HG02678 (cell line): Measurements from ENCODE around the gene ADGRA1.

ENCODE experiments used
- ATAC-seq: cut with Tn5 transposase; IDR thresholded peaks from one replicate; pipeline ENCODE4 v1.9.1; 2021; ENCODE audit warnings: mild to moderate bottlenecking, moderate library complexity; ENCODE audit not compliant: unreplicated experiment

ADGRA1 gene

DNA sequence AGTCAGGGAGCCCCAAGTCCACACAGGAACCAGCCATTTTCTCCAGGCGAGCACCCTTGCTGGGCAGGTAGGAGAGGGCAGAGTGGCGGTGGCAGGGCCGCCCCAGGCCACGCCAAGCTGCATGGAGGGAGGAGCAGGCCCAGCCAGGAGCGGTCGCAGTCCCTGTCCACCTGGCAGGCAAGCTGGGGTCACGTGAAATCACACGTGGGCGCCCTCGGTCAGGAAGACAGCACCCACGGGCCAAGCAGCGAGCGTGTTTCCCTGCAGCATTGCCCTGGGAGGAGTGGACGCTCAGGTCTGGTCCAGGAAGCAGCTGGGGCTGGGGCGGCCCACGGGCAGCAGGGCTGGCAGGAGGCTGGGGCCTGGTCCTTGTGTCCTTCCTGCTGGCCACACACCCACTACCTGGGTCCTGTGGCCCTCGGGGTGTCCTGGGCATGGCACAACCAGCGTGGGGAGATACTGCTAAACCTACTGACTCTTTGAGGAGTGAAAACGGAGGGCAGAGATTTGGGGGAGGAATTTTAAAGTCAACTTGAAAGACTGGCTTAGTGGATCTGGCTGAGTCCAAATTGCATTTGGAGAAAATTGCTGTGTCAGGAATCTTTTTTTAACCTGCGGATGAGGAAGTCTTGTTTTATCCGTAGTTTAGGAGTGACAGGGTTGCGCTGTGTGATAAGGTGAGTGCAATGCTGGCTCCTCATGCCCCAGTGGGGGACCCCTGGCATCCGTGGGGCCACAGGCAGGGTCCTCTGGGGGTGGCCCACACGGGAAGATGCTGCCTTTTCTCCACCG, 12.2 kb upstream of the ADGRA1 start:
- no peak for ATAC-seq

DNA sequence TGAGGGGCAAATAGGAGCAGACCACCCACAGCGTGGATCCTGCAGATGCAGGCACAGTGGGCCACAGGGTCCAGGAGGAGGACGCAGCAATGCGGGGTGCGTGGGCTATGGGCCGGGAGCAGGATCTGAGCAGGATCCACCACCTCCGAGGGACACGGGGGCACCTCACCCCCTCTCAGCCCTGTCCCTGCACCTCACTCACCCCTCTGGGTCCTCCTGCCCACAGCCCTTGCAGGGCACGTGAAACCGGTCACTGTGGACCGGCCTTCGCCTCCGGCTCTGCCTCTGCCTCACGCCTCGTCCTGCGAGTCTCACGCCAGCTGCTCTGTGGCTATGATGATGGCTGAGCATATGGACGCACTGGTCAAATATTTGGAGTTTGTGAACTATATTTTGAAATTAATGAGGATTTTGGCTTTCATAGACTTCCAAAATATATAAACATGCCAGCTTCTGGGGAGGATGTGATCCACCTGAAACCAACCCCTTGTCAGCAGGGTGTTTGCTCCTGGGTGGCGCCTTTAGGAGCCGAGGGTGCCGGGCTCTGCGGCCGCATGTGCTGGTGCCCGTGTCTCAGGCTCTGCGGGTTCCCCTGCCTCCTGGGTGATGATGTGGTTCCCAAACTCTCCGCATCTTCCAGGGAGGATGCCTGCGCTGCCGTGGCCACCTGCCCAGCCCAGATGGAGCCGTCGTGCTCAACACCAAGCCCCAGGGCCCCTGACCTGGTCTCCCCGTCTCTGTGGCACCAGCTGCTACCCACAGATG, 11.3 kb upstream of the ADGRA1 start:
- ATAC-seq: no peak

DNA sequence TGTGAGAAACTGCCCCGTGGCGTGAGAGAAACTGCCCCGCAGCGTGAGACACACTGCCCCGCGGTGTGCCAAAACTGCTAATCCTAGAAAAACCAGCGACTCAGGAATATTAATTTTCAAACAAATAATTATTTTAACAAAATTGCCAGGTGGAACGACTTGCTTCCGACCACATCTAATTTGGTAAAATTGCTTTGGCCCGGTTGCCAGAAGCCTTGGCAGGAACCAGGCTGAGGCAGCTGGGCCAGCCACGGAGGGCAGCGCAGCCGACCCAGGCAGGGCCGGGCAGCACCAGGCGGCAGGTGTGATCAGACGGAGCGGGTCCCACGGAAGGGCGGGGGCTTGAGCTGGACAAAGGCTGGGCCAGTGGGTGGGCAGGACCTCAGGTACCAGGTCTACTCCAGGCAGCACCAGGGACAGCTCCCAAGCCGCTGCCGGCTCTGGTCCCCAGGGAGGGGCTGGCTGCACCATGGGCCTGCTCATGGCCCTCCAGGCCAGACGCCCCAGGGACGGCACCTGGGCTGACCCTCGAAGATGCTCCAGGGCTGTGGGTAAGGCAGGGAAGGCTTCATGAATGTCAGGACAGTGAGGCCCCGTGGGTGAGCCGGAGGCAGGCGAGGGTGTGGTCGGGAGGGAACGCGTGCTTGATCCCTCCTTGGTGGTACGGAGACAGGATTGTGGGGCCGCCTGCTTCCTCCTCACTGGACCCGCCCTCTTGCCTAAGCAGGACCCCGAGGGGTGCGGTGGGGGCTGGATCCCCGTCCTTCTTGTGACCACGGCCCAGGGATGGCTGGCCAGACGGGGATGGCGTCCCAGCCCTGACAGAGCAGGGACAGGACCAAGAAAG, 7.7 kb upstream of the ADGRA1 start:
- ATAC-seq: no peak

DNA sequence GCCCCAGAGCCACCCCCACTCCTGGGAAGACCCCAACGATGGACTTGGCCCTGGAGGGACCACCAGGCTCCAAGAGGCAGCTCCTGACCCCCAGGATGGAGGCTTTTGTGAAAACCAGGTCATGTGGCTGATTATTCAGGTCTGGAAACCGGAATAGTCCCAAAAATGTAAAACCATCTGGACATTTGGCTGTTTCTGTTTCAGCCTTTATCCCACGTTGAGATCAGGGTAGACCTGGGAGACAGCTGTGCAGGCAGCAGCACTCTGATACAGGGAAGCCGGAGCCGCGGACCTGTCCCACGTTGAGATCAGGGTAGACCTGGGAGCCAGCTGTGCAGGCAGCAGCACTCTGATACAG, 7.1 kb upstream of the ADGRA1 start:
- no peak for ATAC-seq

DNA sequence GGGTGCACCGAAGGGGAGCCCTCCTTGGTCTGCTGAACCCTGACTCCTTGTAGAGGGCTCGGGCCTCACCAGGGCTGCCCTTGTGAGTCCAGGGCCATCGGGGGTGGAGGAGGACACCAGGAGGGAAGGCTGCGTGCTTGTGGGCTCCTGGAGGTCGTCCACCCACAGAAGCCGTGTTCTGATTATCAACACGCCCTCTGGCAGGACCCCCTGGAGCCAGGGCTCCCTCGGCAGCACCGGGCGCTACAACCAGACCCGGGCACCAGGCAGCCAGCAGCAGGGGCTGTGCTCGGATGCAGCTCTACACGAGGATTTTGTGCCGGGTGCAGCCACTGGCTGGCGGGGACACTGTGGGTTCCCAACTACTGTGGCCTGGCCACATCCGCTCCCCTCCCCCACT, 6.1 kb upstream of the ADGRA1 start:
- no peak for ATAC-seq

DNA sequence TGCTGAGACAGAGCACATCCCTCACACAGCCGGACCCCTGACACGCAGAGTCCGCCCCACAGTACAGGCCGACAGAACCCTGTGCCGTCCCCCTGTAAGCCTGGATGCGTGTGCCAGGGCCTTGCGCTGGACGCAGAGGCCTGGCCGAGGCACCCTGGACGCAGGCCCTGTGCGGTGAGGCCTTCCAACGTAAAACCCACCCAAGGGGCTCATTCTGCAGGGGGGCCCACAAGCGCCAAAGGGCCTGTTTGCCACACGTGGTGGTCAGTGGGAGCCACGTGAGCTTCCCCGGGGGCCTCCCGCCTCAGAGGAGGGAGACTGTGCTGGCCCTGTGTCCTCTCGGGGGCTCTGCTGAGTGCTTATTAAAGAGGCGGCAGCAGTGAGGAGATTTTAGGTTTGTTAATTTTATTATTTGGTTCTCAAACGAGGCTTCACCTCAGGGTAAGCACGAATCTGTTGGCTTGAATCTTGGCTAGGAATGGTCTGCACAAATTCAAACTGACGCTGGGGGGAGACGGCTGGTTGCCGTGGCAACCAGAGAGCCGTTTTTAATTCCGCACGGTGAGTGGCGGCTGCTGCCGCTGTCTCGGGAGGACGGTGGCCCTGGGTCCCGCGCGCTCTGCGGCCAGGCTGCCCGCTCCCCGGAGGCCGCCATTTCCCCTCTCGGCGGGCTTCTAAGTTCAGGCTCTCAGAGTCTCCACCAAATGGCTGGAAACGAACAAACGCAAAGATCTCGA, 4.9 kb upstream of the ADGRA1 start:
- no peak for ATAC-seq

DNA sequence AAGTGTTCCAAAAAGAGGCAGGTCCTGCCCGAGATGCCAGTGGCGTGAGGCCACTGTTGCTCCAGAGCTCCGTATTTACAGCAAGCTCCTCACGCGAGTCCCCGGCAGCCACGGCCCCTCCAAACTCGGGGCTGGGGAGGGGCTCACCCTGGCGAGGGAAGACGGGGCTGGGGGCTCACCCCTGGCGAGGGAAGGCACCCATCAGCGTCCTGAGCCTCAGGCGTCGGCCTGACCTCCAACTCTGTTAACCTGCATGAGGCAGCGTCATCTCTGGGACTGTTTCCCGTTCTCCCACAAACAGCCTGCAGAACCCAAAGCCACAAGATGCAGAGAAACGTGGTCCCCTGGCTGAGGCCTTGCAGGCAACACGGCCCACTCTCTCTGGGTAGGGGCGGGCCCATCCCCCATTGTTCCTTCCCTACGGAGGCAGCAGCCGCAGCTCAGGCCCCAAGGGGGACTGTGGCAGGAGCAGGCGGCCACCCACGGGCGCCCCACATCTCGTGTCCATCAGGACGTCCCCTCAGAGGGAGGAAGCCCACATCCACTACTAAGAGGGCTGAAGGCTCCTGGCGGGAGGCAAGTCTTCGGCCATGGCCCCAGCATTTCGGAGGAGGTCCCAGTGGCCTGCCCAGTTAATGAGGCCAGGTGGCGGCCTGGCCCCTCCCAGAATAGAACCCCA, 4.2 kb upstream of the ADGRA1 start:
- no peak for ATAC-seq

DNA sequence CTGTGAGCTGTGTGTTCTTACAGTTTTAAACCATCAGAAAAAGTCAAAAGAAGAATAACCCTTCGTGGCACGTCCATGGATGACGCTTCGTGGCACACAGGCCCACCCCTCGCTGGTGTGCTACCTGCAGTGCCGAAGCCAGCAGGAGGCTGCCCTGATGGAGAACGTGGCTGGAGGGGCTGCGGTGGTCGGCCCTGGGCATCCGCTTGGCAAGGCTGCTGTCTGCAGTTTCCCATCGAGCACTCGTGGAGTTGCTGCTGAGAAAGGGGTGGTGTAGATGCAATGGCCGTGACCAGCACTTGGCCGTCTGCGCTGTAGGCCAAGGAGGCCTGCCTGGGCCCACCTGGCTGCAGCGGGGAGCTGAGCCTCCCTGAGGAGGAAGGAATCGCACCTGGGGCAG, 3.2 kb upstream of the ADGRA1 start:
- no peak for ATAC-seq

DNA sequence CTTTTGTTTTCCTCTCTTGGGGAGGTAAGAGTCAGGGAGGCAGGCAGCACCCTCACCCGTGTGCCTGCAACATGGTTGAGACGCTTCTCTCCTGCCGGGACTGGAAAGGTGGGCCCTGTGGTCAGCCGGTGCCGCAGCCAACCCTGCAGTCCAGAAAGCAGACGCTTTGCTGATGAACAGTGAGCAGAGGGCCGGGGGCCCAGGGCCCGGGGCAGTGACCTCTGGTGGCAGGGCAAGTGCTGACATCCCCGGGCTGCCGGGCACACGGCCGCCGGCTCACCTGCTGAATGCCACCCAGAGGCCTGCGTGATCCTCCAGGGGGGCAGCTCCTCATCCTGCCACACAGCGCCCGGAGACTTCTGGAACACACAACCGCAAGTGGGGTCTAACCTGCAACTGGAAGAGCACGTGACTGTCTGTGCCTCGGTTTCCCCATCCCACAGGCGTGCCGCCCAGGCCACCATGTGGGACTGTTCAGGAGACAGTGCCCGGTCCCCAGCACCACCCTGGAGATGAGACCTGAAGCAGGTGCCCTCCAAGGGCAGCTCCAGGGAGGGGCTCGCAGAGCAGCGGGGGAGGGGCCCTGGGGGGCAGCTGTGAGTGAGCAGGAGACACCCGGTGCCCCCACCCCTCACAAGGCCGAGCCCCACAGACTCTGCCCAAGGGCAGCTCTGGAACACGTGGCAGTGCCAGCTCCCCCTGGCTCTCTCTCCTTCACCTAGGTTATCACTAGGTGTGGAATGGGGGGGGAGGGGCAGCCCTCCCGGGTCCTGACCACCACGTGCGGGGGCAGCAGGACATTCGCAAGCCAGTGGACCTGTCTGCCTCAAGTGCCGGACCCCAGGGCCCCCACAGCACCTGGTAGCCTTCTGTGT, 2.2 kb upstream of the ADGRA1 start:
- ATAC-seq: no peak

DNA sequence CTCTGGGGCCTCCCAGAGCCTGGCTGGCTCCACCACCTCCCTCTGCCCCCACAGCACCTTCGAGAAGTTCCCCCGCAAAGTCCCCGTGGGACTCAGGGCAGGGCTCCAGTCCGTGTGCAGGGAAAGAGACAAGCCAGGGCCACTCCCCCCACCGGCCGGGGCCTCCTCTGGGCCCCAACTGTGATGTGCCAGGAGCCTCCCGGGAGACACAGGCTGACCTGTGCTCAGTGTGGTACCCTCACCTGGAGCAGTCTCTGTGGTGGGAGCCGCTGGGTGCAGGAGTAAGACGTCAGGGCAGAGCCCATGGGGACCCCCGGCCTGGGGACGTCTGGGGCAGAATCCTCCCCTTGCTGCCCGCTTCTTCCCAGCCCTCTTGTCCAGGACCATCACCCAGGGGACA, 1.5 kb upstream of the ADGRA1 start:
- no peak for ATAC-seq

DNA sequence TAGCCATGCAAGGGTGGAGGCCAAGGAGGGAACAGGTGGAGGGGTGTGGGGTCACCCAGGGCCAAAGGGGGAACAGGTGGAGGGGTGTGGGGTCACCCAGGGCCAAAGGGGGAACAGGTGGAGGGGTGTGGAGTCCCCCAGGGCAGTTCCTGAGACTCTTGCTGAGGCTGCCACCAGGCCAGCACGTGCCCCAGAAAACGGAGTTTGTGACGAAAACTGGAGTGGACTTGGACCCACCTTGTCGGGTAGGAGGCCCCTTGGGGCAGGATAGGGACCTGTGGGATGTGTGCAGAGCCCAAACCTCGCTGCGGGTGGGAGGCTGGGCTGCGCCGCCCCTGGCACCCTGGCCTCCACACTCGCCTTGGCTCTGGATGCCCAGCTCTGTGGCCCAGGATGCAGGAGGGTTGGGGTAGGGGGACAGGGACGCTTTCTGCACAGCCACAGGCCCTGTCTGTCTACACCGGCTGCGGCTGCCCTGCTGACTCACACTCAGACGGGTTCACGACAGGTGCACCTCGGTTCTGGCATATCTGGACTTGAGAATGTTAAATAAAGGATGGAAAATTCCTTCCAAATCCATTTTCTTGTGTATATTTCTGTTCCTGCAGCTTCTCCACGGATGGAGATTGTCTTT, 562 bp upstream of the ADGRA1 start:
- no peak for ATAC-seq

DNA sequence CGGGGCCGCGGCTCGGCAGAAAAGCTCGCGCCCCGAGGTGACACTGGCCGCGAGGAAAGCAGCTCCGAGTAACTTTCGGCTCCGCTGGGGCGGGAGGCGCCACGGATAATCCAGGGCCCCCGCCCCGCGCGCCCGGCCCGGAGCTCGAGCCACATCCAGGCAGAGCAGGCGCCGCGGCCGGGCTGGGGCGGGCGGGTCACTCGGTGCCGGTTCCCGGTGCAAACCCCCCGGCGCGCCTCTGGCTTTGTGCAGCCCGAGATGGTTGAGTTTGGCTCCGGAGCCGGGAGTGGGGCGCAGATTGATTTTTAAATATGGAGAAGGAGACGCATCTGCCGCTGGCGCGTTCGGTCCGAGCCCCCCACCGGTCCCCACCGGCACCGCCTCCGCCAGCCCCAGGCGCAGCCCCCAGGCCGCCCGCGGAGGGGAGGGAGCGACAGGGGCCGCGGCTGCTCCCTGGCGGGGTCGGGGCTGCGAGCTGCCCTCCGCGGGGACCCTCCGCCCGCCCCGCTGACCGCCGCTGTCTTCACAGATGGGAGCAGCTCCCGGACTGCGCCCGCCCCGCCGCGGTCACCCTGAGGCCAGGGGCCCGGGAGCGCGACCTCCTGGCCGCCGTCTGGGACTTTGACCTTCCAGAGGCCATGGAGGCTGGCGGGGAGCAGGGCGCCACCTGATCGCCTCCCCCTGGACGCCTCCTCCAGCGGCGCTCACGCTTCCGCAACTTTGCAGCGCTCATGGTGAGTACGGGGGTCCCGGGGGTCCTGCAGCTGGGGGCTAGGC, 643 bp downstream of the ADGRA1 start:
- no peak for ATAC-seq

DNA sequence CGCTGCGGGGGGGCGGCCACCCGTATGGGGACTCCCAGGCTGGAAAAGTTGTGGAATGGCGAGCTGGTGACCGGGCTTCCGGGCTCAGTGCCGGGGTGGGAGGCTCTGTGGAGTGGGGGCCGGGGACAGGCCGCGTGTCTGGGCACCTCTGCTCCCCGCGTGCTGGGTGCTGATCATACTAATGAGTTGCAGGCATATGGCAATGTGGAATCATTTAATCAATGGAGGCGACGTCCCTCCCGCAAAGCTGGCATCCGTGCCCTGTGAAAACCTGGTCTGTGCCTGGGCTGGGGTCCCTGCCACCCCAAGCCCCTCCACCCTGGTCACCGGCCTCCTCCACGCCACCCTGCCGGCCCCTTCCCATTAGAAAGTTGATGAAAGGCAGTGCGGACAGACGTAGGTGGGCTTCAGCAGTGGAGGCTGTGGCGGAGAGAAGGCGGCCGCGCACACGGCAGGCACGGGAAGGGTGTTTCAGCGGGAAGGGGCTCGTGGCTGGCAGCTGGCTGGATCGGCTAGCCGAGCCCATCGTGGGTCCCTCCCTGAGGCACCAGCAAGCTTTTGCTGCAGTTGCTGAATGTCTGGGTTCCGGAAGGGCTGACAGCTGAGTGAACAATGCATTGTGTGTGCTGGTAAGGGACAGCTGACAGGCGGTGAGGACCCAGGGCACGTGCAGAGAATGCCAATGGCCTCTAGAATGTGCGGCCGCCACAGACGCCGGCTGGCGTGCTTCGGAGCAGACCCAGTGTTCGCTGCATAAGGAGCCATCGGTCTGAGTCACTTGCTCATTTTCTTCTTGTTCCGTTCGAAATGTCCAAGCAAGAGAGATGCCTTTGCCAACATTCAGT, 1.5 kb downstream of the ADGRA1 start:
- no peak for ATAC-seq

DNA sequence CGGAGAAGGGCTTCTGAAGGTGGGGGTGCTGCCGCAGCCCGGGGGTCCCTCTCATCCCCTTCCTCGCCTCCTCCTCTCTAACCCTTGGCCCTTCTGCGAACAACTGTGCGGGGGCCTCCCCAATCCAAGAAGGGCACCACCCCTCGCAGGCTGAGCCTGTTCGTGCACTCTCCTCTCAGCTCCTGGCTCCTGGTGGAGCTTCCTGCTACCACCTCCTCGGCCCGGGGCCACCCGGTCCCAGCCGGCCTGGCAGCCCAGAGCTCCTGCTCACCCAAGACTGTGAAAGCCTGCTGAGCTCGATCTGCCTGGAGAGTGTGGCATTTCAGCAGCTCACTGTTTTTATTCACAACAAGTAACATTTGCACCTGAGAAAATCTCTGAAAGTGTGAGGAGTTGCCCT, 2.4 kb downstream of the ADGRA1 start:
- ATAC-seq: no peak

DNA sequence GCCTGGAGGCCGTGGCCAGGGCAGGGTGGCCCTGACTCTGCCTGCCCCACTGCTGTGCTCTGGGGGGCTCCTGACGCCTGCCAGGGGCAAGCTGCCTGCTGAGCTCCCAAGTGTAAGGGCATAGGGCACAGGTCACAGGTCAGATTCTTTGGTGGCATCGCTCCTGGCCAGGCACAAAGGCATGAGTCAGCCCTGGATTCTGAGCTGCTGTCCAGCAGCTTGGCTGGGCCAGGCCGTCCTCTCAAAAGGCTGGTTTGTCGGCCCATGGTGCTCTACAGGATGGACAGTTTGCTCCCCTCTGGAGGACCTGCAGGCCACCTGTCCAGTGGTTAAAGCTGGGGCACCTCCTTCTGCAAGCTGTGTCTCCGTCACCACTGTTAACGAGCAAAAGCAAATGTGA, 2.9 kb downstream of the ADGRA1 start:
- no peak for ATAC-seq

DNA sequence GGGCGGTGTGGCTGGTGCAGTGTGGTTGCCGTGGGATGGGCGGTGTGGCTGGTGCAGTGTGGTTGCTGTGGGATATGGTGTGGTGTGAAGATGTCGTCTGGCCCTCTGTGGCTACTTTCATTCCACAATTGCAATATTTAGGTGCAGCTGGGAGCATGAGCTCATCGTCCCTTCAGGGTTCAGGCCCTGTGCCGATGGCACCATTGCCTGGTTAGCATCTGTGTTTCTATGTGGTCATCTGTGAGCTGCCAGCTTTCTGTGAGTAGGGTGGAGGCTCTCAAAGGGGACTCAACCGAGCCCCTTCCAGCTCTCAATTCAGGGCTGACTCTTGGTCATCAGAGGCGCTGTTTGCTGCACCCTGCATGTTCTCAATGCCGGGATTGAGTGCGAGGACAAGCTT, 3.6 kb downstream of the ADGRA1 start:
- ATAC-seq: no peak

DNA sequence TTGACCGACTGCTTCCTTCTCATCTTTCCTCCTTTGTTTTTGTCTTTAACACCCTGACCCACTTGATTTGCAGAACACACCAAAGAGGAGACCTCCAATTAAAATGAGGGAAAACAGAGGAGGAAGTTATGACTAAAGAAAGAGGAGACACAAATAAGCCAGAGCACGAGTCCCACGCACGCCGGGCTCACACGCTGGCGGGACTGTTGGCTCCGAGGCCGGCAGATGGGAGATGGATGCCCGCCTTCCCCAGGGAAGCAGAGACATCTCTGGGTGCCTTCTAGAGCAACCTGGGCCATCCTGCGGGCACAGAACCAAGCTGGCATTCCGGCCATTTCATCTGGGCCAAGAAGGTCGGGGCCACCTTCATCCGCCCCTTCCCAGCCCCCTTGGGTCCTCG, 5.6 kb downstream of the ADGRA1 start:
- no peak for ATAC-seq
